Measurements from ENCODE around the gene HEBP1. TPM values are rescaled to one million over a fixed set of nuclear protein-coding genes. Genes with fewer than 3 reads are reported as not detected.

HEBP1 gene
- total RNA-seq, 2 experiments from 2014 or later: 13.2 to 14.6 TPM

Other genes with a start within 250 kb of the HEBP1 start
- gene APOLD1, start 214.6 kb downstream of the HEBP1 start, total RNA-seq: 10 to 100 TPM; 11.0 to 11.1 TPM
- gene DDX47, start 186.9 kb downstream of the HEBP1 start, total RNA-seq: 10 to 100 TPM; 56.8 to 57.8 TPM
- not detected for gene GPRC5A, start 108.7 kb downstream of the HEBP1 start, total RNA-seq
- gene GPRC5D, start 48.1 kb downstream of the HEBP1 start, total RNA-seq: not detected
- gene FAM234B, start 44.1 kb upstream of the HEBP1 start, total RNA-seq: 1 to 10 TPM; 4.2 to 4.3 TPM
- gene GSG1, start 103.4 kb upstream of the HEBP1 start, total RNA-seq: not detected
- 1 to 10 TPM; 4.4 to 7.6 TPM for gene EMP1, start 196.5 kb upstream of the HEBP1 start, total RNA-seq

Measured in activated CD8-positive, alpha-beta T cell treated with anti-CD3 and anti-CD28 coated beads, Interleukin-2, amount 10 ng/mL, durations not matched to agents 7 days and 5 days (primary cell).